ENCODE results near the gene ASB9. TPM values are rescaled to one million over a fixed set of nuclear protein-coding genes. Genes with fewer than 3 reads are reported as not detected.

Gene ASB9
- polyA plus RNA-seq, 1 donor from 2014 or later, result not detected

GRCh38 chrX:15204130-15204751 lies 65.6 kb downstream of the ASB9 start:
- no peak overlapping the region for H3K4me3 ChIP-seq (ENCODE audit: low read length)
- H3K27me3 ChIP-seq (ENCODE audit: insufficient read depth, low read depth, low read length), result no peaks in the 10 kb centered on the region
- H3K9me3 ChIP-seq (ENCODE audit: low read length), result no peaks in the 10 kb centered on the region
- no peaks in the 10 kb centered on the region for H3K79me2 ChIP-seq (replicated peaks; ENCODE audit: insufficient read depth, low read length)
- H4K20me1 ChIP-seq (ENCODE audit: insufficient read depth), result no peaks in the 10 kb centered on the region
- TF ChIP-seq EP300 (conservative IDR thresholded peaks at IDR 0.05; ENCODE audit: poor library complexity, severe bottlenecking) (no peak), TAF1 (IDR thresholded peaks at IDR 0.05; ENCODE audit: low read depth) (no peak), SMC3 (conservative IDR thresholded peaks at IDR 0.05; ENCODE audit: poor library complexity) (no peak), REST (IDR thresholded peaks at IDR 0.05; ENCODE audit: borderline replicate concordance) (no peak), CTCF (IDR thresholded peaks at IDR 0.05; ENCODE audit: poor library complexity, severe bottlenecking) (no peak), RAD21 (conservative IDR thresholded peaks at IDR 0.05) (no peak)
- H3K9me2 ChIP-seq (ENCODE audit: insufficient read depth, low read length), result no peaks in the 10 kb centered on the region
- no peak overlapping the region for H2AFZ ChIP-seq (ENCODE audit: low read depth, low read length)
- H3K4me2 ChIP-seq (ENCODE audit: low read length), result no peak overlapping the region
- H3K9ac ChIP-seq (ENCODE audit: low read length), result no peak overlapping the region
- H3F3A ChIP-seq (ENCODE audit: insufficient read depth, low read length, poor library complexity, severe bottlenecking), result no peaks in the 10 kb centered on the region
- H3K36me3 ChIP-seq (ENCODE audit: insufficient read depth, low read length), result no peaks in the 10 kb centered on the region
- H3K27ac ChIP-seq (ENCODE audit: low read length), result no peak overlapping the region

- Histone ChIP-seq H3K4me2 (ENCODE audit: low read length) (no peak overlapping the region), H3K79me2 (replicated peaks; ENCODE audit: insufficient read depth, low read length) (no peaks in the 10 kb centered on the region), H3K4me3 (ENCODE audit: low read length) (no peak overlapping the region), H3K36me3 (ENCODE audit: insufficient read depth, low read length) (no peaks in the 10 kb centered on the region), H3K9me2 (ENCODE audit: insufficient read depth, low read length) (no peaks in the 10 kb centered on the region), H3F3A (ENCODE audit: insufficient read depth, low read length, poor library complexity, severe bottlenecking) (no peaks in the 10 kb centered on the region), H3K9ac (ENCODE audit: low read length) (no peak overlapping the region), H3K27ac (ENCODE audit: low read length) (no peak overlapping the region), H4K20me1 (ENCODE audit: insufficient read depth) (no peaks in the 10 kb centered on the region), H2AFZ (ENCODE audit: low read depth, low read length) (no peak overlapping the region), H3K9me3 (ENCODE audit: low read length) (no peaks in the 10 kb centered on the region), H3K27me3 (ENCODE audit: insufficient read depth, low read depth, low read length) (no peaks in the 10 kb centered on the region)
- TF ChIP-seq REST (IDR thresholded peaks at IDR 0.05; ENCODE audit: borderline replicate concordance), result no peak
- TF ChIP-seq POLR2AphosphoS5 (IDR thresholded peaks at IDR 0.05), result no peak
- no peak for TF ChIP-seq TAF1 (IDR thresholded peaks at IDR 0.05; ENCODE audit: low read depth)
- no peak for TF ChIP-seq EZH2 (IDR thresholded peaks at IDR 0.05; ENCODE audit: borderline replicate concordance, insufficient read depth, low read length, poor library complexity, severe bottlenecking)
- no peak for TF ChIP-seq RAD21 (conservative IDR thresholded peaks at IDR 0.05)
- TF ChIP-seq CTCF (IDR thresholded peaks at IDR 0.05; ENCODE audit: poor library complexity, severe bottlenecking), result no peak
These were observed 66.2 kb downstream of the ASB9 start for GRCh38 chrX:15203694-15204093.

Data from neural cell (in vitro differentiated cells).